Measurements from ENCODE around the gene GTSF1L. TPM values are rescaled to one million over a fixed set of nuclear protein-coding genes. Genes with fewer than 3 reads are reported as not detected.
A peak's percentile ranks its signal among the peaks of the same experiment; 100 is the strongest.

GTSF1L gene
- total and polyA plus RNA-seq, 9 of the 15 experiments (the other 6 are each of a cell fraction or from before 2014, with no cell fraction given): not detected

GRCh38 chr20:43731469-43731868 lies 4.7 kb upstream of the GTSF1L start (continued):
- TF ChIP-seq MAFG (tag; conservative IDR thresholded peaks at IDR 0.05): peak; percentile 98
- peak; percentile 69 for TF ChIP-seq CREM (IDR thresholded peaks at IDR 0.05; ENCODE audit: low read depth)
- TF ChIP-seq FOSL1 (tag; conservative IDR thresholded peaks at IDR 0.05): peak; percentile 46; the same call in 1 of the 2 replicates
- no peak for TF ChIP-seq ZBTB9 (CRISPR knock-in tag; IDR thresholded peaks at IDR 0.05)
- no peak for TF ChIP-seq HMGN3 (IDR thresholded peaks at IDR 0.05; ENCODE audit: borderline replicate concordance, extremely low read depth, insufficient read length, low read depth, low read length)

DNA sequence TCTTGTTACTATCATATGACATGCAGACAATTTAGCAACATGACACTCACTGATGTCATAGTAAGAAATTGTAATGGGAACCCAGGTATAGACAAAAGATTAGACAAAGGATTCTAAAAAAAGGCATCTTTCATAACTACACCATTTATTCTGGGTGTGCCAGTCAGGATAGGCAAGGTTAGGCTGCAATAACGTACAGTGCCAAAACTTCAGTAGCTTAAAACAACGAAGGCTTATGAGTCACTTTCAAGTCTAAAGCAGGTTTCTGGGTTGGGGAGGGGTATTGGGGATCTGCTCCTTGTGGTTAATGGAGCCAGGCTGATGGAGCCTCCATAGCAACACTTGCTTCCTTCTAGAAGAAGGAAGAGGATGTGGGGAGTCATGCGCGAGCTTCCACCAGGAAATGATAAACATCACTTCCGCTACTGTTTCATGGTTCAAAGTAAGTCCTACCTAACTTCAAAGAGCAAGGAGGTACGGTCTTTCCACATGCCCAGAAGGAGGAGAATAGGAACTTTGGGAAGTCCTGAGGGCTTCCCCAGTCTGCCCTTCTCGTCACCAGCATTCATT lies 2.0 kb upstream of the GTSF1L start:
- Histone ChIP-seq H3K36me3 (ENCODE audit: control insufficient read depth, insufficient read depth, low read length) (no peaks in the 10 kb centered on the region), H2AFZ (ENCODE audit: low read depth, low read length) (peak overlapping the region; percentile 38; the same call in 1 of the 2 replicates), H4K20me1 (replicated peaks; ENCODE audit: control insufficient read depth, insufficient read depth, low read length) (peaks cover 4% of the 10 kb centered on the region; the same call in 1 of the 2 replicates), H3K4me3 (no peak overlapping the region), H3K9ac (ENCODE audit: insufficient read depth in 1 of 2, low read depth in 2 of 2, low read length in 2 of 2) (no peak overlapping the region), H3K27ac (ENCODE audit: extremely low read depth, low read depth, low read length) (no peak overlapping the region), H3K9me3 (replicated peaks; ENCODE audit: control insufficient read depth, insufficient read depth, low read depth, low read length) (no peaks in the 10 kb centered on the region), H3K27me3 (ENCODE audit: control insufficient read depth in 2 of 2, insufficient read depth in 2 of 2, low read length in 2 of 2) (peaks cover 23 to 30% of the 10 kb centered on the region in 2 experiments; a peak in 4 of 5 replicates), H3K4me1 (replicated peaks in 1 of 2; ENCODE audit: control insufficient read depth in 2 of 2, insufficient read depth in 2 of 2, low read length in 2 of 2) (no peaks in the 10 kb centered on the region; a peak in 1 of 5 replicates), H3K4me2 (ENCODE audit: insufficient read depth, low read length) (peak overlapping the region; percentile 14; the same call in 1 of the 2 replicates), H3K9me1 (ENCODE audit: control insufficient read depth, insufficient read depth, low read length) (no peaks in the 10 kb centered on the region), H3K79me2 (ENCODE audit: control insufficient read depth, insufficient read depth, low read length) (no peaks in the 10 kb centered on the region)
- ChIA-PET CTCF (ENCODE audit: low intra/inter-chr PET ratio) (no interaction called here), POLR2A (interaction anchor here (1.5 kb wide), 1 partner anchor 190 kb away, joined by 4 read pairs; no protein-coding TSS in a partner anchor)
- 16% methylated on average over 7 of the region's 7 CpGs for WGBS (ENCODE audit: insufficient coverage, low coverage, missing lambda C conversion rate)
- DNase-seq (ENCODE audit: extremely low read depth in 1 of 4, low spot score in 3 of 4): no peak
- intact Hi-C loops (cut with micrococcal nuclease): loop anchor here (10.0 kb wide), 1 partner anchor 274 kb away; the partner anchor contains the start of gene SRSF6
- peak; percentile 97 for TF ChIP-seq ZNF12 (CRISPR knock-in tag; IDR thresholded peaks at IDR 0.05)
- TF ChIP-seq ZEB2 (IDR thresholded peaks at IDR 0.05): no peak
- peak in 1 of 2 experiments; percentile 16; a peak in 1 of 4 replicates for TF ChIP-seq NRF1 (conservative IDR thresholded peaks at IDR 0.05 in 1 of 2, IDR thresholded peaks at IDR 0.05 in 1 of 2)
- peak; percentile 27 to 63; a peak in 2 of 4 replicates for TF ChIP-seq ETV6 (IDR thresholded peaks at IDR 0.05; ENCODE audit: borderline replicate concordance in 1 of 2, low read depth in 2 of 2, low read length in 1 of 2)
- TF ChIP-seq ETV6 (CRISPR knock-in tag; IDR thresholded peaks at IDR 0.05; ENCODE audit: borderline replicate concordance): no peak
- no peak for TF ChIP-seq SRSF3 (IDR thresholded peaks at IDR 0.05; ENCODE audit: insufficient read depth, low read length)
- ATAC-seq: no peak
- no TSS peak for BruUV-seq (replicated peaks)
- in situ Hi-C loops (cut with MboI): no loop called here
- FAIRE-seq: no peak
